ENCODE data around the gene SPAM1. TPM values are rescaled to one million over a fixed set of nuclear protein-coding genes. Genes with fewer than 3 reads are reported as not detected.
A peak's percentile ranks its signal among the peaks of the same experiment; 100 is the strongest.

SPAM1 gene
- total and polyA plus RNA-seq, 2 experiments from 2014 or later: not detected

- Mint-ChIP-seq H3K4me3 (no peak overlapping the region), H3K36me3 (ENCODE audit: low read depth) (0 out of 3 replicates have a peak, but pooled peaks cover 7% of the 10 kb centered on the region), H3K4me1 (peaks cover 25% of the 10 kb centered on the region), H3K27ac (peak overlapping the region; percentile 91), H3K27me3 (ENCODE audit: insufficient read depth, low read depth, poor library complexity) (peaks cover 1% of the 10 kb centered on the region), H3K9me3 (no peaks in the 10 kb centered on the region; the same call in 2 of the 3 replicates)
- 0 out of 2 replicates have a peak overlapping the region, but pooled peaks have one; percentile 11 for H3K4me2 ChIP-seq
- no peaks in the 10 kb centered on the region for H4K20me1 ChIP-seq (replicated peaks; ENCODE audit: insufficient read depth)
- no peaks in the 10 kb centered on the region for H3K79me2 ChIP-seq (replicated peaks; ENCODE audit: insufficient read depth)
- DNase-seq (ENCODE audit: low spot score): no peak
- H3K27me3 ChIP-seq (ENCODE audit: insufficient read depth): no peaks in the 10 kb centered on the region
- peaks cover 6% of the 10 kb centered on the region; the same call in 1 of the 2 replicates for H3K9me2 ChIP-seq (ENCODE audit: insufficient read depth)
- H3F3A ChIP-seq (replicated peaks; ENCODE audit: low read depth): no peaks in the 10 kb centered on the region
- 0 out of 2 replicates have a peak overlapping the region, but pooled peaks have one; percentile 15 for H3K27ac ChIP-seq (ENCODE audit: low read depth)
- H3K4me3 ChIP-seq: no peak overlapping the region
- H3K4me1 ChIP-seq (ENCODE audit: insufficient read depth): peaks cover 22% of the 10 kb centered on the region
- 0 out of 2 replicates have a peak overlapping the region, but pooled peaks have one; percentile 13 for H2AFZ ChIP-seq
- TF ChIP-seq POLR2AphosphoS5 (IDR thresholded peaks at IDR 0.05; ENCODE audit: low read depth) (no peak), EZH2phosphoT487 (IDR thresholded peaks at IDR 0.05; ENCODE audit: unreplicated experiment) (no peak), REST (IDR thresholded peaks at IDR 0.05; ENCODE audit: unreplicated experiment) (no peak), ZNF331 (CRISPR knock-in tag; IDR thresholded peaks at IDR 0.05; ENCODE audit: low read depth) (no peak), CREB1 (CRISPR knock-in tag; IDR thresholded peaks at IDR 0.05; ENCODE audit: low read depth) (no peak)
- no peaks in the 10 kb centered on the region for H3K36me3 ChIP-seq (ENCODE audit: insufficient read depth)
- ATAC-seq: peak; percentile 64
These were observed 4.1 kb downstream of the SPAM1 start for GRCh38 chr7:123929107-123929506.

GRCh38 chr7:123929655-123930054 is 4.6 kb downstream of the SPAM1 start:
- Histone ChIP-seq H3F3A (replicated peaks; ENCODE audit: low read depth) (no peaks in the 10 kb centered on the region), H4K20me1 (replicated peaks; ENCODE audit: insufficient read depth) (no peaks in the 10 kb centered on the region), H3K79me2 (replicated peaks; ENCODE audit: insufficient read depth) (no peaks in the 10 kb centered on the region), H3K9me2 (ENCODE audit: insufficient read depth) (peaks cover 6% of the 10 kb centered on the region; the same call in 1 of the 2 replicates), H3K4me3 (no peak overlapping the region), H3K4me1 (ENCODE audit: insufficient read depth) (peaks cover 22% of the 10 kb centered on the region), H3K27ac (ENCODE audit: low read depth) (0 out of 2 replicates have a peak overlapping the region, but pooled peaks have one; percentile 15), H3K36me3 (ENCODE audit: insufficient read depth) (no peaks in the 10 kb centered on the region), H3K4me2 (0 out of 2 replicates have a peak overlapping the region, but pooled peaks have one; percentile 11), H2AFZ (0 out of 2 replicates have a peak overlapping the region, but pooled peaks have one; percentile 13), H3K27me3 (ENCODE audit: insufficient read depth) (no peaks in the 10 kb centered on the region)
- no peaks in the 10 kb centered on the region; the same call in 2 of the 3 replicates for H3K9me3 Mint-ChIP-seq
- peak; percentile 32; the same call in 2 of the 3 replicates for ATAC-seq
- peaks cover 11% of the 10 kb centered on the region; the same call in 2 of the 3 replicates for H3K36me3 Mint-ChIP-seq (ENCODE audit: low read depth)
- peak overlapping the region; percentile 91; the same call in 1 of the 2 replicates for H3K27ac Mint-ChIP-seq
- DNase-seq (ENCODE audit: low spot score): peak; percentile 17
- peaks cover 25% of the 10 kb centered on the region for H3K4me1 Mint-ChIP-seq
- peaks cover 1% of the 10 kb centered on the region for H3K27me3 Mint-ChIP-seq (ENCODE audit: insufficient read depth, low read depth, poor library complexity)
- no peak overlapping the region for H3K4me3 Mint-ChIP-seq
- TF ChIP-seq ZNF114 (CRISPR knock-in tag; IDR thresholded peaks at IDR 0.05) (no peak), JUNB (IDR thresholded peaks at IDR 0.05; ENCODE audit: unreplicated experiment) (no peak), CTCF (conservative IDR thresholded peaks at IDR 0.05; ENCODE audit: low read depth in 2 of 2) (no peak), ETS1 (IDR thresholded peaks at IDR 0.05) (no peak), STAT1 (IDR thresholded peaks at IDR 0.05; ENCODE audit: unreplicated experiment) (no peak)
